GDM1 (cell line): ENCODE data around the gene AEBP1.

Source experiments
- DNase-seq: peaks from one replicate; lab custom pipeline; 2025; lab: John Stamatoyannopoulos, UW

AEBP1 gene

DNA sequence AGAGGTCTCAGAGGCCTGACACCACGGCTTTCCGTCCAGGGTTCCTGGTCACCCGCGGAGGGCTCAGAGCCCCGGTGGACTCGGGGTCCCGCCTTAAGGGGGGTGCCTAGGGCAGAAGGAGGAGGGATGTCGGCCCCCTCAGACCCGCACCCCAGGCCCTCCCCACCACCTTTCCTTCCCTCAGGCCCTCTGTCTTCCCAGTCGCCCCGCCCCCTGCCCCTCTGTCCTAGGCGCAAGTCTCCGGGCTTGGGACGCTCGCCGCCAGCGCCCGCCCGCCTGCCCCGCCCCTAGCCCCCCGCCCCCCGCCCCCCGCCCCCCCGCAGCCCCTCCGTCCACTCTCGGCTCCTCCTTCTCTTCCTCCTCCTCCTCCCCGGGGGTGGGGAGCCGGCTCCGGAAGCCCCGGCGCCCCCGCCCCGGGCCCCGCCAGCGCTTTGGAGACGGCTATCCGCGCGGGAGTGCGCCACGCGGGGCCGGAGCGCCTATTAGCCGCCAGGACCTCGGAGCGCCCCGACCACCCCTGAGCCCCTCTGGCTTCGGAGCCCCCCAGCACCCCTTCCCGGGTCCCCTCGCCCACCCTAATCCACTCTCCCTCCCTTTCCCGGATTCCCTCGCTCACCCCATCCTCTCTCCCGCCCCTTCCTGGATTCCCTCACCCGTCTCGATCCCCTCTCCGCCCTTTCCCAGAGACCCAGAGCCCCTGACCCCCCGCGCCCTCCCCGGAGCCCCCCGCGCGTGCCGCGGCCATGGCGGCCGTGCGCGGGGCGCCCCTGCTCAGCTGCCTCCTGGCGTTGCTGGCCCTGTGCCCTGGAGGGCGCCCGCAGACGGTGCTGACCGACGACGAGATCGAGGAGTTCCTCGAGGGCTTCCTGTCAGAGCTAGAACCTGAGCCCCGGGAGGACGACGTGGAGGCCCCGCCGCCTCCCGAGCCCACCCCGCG is at the start of gene AEBP1:
Gene AEBP1 (plus strand): TSS at position 423 of the 937 bp plus-strand sequence. CDS start 321 bp downstream, at position 744.
- DNase-seq = no peak

DNA sequence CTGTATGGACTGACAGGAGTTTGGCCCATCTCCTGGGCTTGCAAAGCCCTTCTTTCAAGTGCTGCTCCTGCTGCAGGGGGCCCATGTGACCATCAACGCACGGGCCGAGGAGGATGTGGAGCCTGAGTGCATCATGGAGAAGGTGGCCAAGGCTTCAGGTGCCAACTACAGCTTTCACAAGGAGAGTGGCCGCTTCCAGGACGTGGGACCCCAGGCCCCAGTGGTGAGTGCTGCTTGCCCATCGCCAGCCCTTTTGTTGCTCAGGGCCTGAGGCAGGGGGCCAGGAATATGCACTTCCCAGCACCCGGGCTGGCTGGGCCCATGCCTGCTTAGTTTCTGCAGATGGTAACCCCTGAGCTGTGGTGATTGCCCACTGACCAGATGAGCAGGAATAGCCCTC is 47.5 kb upstream of the AEBP1 start:
- no peak for DNase-seq

DNA sequence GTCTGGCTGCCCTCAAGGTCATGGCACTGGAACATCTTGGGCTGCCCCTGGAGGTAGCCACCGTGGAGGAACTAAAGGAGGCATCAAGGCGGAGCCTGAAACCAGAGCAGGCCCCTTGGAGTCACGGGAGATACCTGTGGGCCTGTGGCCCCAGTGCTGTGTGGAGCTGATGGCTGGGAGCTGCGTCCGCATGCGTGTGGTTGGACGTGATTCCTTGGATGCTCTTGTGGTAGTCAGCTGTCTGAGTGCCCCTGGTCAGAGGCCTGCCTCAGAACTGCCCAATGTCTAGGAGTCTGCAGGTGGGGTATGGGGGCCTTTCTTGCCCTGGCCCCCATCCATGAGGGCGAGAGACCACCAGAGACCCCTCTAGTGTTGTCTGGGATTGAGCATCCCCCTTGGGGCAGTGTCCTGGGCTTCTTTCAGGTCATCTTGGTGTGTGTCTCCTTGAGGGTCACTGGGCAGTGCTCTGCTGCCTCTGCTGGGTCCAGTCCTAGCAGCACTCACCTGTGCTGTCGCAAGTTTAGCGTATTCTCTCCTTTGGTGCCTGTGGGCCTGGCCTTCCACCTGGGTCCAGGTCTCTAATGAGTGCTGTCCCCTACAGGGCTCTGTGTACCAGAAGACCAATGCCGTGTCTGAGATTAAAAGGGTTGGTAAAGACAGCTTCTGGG is 46.8 kb upstream of the AEBP1 start:
- no peak for DNase-seq

DNA sequence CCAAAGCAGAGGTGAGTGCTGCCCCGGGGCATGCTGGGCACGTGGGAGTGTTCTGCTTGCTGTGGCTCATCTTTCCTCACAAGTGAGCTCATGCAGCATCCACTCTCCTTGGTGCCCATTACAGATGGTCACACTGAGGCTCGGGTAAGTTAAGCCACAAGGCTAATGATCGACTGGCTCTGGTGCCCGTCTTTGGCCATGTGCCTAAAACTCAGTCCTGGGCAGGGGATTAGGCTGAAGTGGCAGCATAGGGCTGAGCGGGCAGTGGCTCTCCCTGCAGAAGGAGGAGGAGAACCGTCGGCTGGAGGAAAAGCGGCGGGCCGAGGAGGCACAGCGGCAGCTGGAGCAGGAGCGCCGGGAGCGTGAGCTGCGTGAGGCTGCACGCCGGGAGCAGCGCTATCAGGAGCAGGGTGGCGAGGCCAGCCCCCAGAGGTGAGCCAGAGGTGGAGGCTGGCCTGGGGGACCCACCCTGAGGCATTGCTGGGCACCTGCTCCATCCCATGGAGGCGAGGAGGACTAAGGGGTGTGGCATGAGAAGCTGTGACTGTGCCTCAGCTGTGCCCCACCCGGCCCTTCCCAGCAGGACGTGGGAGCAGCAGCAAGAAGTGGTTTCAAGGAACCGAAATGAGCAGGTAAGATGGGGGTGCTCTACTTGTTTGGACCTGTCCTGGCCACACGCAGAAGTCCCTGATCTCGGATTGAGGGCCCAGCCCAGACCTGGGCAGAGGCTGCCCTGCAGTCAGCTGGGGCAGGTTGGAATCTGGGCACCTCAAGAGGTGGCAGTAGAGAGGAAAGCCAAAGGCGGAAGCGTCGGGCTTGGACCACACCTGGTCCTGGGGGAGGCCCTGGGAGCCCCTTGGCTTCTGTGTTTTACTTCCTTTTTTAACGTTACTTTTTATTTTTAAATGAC is 46.0 kb upstream of the AEBP1 start:
- DNase-seq = no peak

DNA sequence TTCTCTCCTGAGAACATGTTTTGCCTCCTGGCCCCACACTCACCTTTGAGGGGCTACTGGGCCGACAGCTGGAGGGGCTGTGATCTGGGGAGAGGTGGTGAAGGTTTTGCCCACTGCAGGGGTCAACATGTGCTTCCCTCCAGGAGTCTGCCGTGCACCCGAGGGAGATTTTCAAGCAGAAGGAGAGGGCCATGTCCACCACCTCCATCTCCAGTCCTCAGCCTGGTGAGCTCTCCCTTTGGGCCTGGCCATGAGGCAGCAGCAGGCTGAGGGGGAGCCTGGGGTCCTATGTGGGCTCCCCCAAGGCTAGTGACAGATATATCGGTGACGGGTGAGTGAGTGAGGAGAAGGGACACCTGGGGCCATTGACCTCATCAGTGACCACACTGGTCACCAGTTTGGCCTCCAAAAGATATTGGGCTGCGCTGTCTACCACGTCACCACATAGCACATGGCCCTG is 45.4 kb upstream of the AEBP1 start:
- no peak for DNase-seq

DNA sequence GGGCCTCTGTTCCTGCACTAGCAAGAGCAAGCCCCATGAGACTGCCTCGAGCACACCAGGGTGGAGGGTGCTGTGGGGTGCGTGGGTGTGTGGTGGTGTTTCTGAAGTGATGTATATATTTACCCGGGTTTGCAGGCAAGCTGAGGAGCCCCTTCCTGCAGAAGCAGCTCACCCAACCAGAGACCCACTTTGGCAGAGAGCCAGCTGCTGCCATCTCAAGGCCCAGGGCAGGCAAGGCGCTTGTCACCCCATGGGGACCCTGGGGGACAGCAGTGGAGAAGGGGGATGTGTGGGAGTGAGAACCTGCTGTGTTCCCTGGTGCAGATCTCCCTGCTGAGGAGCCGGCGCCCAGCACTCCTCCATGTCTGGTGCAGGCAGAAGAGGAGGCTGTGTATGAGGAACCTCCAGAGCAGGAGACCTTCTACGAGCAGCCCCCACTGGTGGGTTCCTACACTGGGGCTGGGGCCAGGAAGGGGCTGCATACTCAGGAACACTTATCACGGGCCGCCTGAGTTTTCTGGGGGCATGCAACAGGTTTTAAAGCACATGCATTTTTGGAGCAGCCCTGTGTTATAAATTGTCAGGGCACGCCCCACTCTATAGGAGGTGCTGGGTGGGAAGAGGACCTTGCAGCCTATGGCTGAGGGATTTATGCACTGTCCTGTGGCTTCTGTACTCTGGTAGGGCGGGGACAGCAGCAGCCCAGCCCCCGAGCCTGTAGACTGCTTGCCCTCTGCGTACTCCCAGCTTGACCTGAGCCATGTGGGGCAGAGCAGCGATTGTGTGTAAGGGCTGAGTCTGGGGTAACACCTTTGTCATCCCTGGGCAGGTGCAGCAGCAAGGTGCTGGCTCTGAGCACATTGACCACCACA is 44.7 kb upstream of the AEBP1 start:
- no peak for DNase-seq

DNA sequence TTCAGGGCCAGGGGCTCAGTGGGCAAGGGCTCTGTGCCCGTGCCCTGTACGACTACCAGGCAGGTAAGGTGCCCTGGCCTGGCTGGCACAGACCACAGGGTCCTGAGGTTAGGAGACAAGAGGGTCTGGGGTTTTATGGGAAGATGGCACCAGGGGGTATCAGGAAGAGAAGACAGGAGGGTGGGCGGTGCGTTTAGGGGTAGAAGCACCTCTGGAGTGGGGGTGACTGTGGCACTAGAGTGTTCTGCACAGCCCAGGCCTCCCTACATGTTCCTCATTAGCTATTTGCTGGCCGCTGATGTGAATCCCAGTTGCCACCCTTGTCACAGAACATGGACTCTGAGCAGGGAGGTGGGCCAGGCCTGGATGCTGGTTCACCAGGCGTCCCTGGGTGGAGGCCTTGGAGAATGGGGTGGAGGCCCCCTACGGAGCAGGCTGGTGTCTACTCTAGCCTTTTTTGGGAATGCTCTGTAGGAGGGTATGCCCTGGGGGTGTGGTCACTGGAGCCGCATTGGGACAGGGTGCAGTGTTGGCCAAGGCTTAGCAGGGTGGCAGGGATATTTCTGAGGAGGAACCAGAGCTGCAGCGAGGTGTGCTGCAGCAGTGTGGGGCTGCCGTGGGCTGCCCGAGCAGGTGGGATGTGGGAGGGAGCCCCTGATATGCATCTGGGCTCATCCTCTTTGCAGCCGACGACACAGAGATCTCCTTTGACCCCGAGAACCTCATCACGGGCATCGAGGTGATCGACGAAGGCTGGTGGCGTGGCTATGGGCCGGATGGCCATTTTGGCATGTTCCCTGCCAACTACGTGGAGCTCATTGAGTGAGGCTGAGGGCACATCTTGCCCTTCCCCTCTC is 43.8 kb upstream of the AEBP1 start:
- DNase-seq = no peak

DNA sequence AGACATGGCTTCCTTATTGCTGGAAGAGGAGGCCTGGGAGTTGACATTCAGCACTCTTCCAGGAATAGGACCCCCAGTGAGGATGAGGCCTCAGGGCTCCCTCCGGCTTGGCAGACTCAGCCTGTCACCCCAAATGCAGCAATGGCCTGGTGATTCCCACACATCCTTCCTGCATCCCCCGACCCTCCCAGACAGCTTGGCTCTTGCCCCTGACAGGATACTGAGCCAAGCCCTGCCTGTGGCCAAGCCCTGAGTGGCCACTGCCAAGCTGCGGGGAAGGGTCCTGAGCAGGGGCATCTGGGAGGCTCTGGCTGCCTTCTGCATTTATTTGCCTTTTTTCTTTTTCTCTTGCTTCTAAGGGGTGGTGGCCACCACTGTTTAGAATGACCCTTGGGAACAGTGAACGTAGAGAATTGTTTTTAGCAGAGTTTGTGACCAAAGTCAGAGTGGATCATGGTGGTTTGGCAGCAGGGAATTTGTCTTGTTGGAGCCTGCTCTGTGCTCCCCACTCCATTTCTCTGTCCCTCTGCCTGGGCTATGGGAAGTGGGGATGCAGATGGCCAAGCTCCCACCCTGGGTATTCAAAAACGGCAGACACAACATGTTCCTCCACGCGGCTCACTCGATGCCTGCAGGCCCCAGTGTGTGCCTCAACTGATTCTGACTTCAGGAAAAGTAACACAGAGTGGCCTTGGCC is 43.0 kb upstream of the AEBP1 start:
- DNase-seq = no peak

DNA sequence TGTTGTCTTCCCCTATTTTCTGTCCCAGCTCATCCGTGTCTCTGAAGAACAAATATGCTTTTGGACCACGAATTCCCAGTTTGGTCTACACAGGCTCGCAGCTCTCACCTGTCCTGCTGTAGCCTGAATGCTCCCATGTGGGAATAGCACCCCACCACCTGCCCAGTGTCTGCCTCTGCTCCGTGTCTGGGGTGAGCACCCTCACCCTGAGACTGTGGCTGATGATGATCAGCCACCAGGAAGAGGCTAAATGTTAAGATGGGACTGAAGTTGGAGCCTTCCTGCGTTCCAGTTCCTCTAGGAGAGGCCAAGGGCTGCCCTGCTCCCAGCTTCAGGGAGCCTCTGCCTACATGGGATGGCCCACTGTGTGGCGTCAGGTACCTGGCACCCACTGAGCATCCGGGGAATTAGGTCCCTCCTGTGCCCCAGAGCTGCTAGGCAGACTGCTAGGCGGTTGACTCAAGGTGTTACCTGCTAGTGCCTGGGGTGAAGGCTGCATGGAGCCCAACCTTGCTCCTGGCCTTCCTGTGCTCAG is 42.4 kb upstream of the AEBP1 start:
- DNase-seq = no peak

DNA sequence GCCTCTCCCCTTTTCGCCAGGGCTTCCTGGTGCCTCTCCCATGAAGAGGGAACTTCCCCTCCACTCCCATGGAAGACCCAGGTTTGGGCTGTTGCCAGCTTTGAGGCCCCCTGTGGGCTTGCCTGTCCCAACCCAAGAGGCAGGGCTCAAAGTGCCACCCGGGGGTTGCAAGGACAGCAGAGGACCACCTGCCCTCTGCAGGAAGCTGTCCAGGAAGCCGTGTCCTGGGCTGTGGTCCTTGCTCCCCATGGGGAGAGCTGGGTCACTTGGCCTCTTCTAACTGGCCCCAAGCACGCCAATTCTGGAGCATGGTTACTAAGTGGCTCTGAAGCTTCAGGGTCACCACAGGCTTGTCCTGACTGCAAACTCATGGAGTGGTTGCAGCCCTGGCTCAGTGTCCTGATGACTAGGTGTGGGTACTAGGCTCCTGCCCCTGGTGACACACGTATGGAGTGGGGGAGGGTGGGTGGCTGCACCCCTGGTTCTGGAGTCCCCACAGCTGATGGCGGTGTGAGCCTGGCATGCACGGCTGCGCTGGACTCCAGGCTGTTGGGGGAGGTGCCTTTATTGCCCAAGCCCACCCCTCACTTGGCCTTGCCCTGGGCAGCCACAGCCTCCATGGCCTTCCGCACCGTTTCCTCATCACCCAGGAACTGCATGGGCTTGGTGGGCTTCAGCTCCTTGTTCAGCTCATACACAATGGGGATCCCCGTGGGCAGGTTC is 41.8 kb upstream of the AEBP1 start:
- no peak for DNase-seq

DNA sequence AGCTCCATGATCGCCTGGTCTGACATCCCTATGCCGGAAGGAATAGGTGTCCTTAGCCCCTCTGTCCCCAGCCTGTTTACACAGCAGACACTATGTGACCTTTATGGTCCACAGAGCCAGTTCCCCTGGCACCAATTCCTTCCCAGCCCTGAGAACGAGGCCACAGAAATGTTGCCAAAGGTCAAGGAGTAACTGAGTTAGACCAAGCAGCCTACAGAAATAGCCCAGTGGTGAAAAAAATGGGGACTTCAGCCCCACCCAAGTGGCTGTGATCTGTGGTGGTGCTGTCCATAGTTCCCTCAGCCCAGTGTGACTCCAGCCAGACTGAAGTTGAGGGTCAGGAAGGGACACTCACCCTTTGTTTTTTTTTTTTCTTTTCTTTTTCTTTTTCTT is 41.2 kb upstream of the AEBP1 start:
- DNase-seq = no peak

DNA sequence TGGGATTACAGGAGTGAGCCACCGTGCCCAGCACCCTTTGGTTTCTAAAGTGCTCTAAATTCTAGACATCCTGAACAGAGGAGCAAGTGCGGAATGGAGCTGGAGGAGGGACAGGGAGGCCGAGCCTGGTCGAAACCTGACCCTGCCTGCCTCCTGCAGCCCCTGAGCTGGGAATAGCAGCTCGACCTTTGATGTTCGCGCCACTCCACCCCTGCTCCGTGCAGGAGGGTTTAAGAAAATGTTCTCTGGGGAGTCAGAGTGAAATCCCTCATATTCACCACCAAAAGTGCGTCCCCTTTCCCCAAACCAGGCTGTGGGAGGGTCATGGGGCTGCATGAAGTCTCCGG is 40.6 kb upstream of the AEBP1 start:
- DNase-seq = no peak

DNA sequence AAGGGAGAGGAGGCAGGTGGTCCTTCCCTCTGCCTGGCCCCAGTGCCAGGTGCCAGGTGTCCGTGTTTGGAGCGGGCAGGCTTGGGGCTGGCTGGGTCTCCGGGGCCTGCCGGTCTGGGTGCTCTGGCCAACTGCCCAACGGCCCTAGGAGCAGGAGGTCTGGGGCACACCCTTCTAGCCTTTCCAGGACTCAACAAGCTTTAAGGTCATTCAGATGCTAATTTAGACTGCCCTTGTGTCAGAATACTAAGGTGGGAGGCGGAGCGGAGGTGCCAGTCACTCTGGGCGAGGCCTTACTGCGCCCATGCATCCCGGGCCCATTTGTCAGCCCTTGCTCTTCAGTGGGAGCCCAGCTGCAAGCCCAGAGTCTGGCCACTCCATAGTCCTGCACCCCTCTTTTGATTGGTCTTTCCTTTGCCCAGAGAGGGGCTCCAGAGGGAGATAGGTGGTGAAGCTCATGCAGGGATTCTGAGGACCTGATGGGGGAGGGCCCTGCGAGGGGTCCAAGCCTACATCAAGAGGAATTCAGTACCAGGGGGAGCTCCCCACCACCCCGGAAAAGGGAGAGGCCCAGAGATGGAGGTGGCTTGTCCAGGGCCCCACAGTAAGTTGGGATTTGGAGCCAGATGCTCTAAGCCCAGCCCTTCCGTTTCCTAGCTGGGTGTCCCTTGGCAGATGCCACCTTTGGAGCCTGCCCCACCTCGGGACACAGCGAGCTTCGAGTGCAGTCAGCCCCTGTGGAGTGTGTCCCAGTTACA is 40.1 kb upstream of the AEBP1 start:
- DNase-seq = no peak

DNA sequence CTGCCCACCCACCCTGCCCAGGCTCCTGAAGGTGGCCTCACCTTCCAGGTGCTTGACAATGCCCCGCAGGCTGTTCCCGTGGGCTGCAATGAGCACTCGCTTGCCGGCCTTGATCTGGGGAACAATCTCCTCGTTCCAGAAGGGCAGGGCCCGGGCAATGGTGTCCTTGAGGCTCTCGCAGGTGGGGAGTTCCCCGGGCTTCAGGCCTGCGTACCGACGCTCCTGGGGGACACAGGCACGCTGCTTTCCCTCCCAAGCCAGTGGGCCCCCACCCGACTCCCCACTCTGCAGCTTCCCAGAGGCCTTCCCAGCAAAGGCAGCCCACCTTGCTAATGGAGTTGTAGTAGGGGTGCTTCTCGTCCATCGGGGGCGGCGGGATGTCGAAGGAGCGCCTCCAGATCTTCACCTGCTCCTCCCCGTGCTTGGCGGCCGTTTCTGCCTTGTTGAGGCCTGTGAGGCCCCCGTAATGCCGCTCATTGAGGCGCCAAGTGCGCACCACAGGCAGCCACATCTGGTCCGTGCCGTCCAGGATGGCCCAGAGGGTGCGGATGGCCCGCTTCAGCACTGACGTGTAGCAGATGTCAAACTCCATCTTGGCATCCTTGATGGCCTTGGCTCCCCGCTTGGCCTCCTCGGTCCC is 39.2 kb upstream of the AEBP1 start:
- DNase-seq = no peak

DNA sequence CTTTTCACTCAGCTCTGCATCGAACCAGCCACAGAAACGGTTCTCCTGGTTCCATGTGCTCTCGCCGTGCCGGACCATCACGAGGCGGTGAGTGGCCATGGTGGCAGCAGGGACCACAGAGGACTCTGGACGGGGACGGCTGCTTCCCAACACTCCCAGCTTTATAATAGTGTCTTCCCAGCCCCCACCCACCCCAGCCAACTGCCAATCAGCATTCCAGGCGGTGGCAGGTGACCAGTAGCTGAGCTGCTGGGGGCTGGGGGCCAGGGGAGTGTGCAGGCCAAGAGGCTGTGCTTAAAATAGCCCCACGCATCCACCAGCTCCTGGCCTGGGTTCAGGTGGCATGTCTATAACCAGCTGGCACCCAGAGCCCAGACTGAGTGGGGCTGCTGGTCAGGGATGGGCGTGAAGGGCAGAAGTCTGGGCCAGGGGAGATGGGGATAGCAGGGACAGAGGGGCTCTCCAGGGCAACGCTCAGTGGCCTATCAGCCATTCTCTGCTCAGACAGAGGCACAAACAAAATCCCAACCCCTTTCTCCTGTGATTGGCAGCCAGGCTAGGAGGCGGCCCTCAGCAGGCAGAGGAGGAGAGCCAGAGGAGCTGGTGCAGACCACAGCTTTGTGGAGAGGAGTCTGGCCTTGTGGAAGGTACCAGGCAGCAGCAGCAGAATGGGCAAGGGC is 38.6 kb upstream of the AEBP1 start, which contains the start of gene PGAM2:
Gene PGAM2 (minus strand): TSS at position 137 of the 680 bp plus-strand sequence. CDS start 38 bp downstream, at position 99.
- DNase-seq = no peak

DNA sequence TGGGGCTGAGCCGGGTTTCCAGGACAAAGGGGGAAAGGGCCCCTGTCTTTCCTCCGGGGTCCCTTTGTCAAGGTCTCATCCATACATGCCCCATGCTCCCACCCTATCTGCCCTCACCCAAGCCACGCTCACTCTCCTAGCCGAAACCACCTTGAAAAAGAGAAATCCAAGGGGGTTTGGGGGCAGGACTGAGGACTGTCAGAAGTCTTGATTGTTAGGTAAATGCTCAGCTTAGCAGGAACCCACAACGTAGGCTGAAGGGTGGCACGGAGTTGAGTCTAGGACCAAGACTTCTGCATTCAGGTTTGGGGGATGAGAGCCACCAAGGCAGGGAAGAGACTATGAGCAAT is 38.1 kb upstream of the AEBP1 start:
- no peak for DNase-seq

DNA sequence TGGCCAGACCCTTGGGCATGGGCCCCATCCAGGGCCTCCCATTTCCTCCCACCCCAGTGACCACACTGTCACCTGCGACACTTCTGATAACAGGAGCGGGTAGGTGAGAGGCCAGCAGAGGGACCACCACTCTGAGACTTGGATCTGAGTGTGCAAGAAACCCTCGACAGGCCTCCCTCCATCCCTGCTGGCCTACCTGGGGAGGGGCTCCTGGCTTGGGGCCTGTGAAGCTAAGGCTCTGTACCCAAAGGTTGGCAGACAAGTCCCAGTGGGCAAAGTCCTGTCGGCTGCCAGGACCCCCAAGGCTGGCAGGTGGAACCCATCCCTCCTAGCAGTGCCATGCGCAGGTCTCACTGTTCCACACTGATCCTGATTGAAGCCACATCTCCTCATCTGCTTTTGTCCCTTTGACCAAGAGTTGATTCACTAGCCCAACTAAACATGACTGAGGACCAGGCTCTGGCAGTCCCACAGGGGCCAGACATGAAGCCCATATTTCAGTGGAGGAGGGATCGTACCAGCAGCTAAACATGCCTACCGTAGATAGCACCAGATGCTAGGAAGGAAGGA is 37.6 kb upstream of the AEBP1 start:
- DNase-seq = no peak
